ENCODE data around the gene ARSB. TPM values are rescaled to one million over a fixed set of nuclear protein-coding genes. Genes with fewer than 3 reads are reported as not detected.

Gene ARSB
- 19.6 TPM for polyA plus RNA-seq (2013, experiment 1 of 2)
- polyA plus RNA-seq (2013, experiment 2 of 2) = 18.7 TPM

- Histone ChIP-seq H3K36me3 (ENCODE audit: control insufficient read depth, insufficient read depth, low read length) (no peaks in the 10 kb centered on the region), H3K4me1 (ENCODE audit: control insufficient read depth, insufficient read depth, low read length, poor library complexity, severe bottlenecking) (peaks cover 9% of the 10 kb centered on the region), H3K4me3 (ENCODE audit: extremely low read depth, insufficient read depth, low read length, poor library complexity, severe bottlenecking) (peak within 1 kb of the TSS; percentile 70), H3K27ac (ENCODE audit: low read depth, low read length, severe bottlenecking) (peak within 1 kb of the TSS; percentile 87), H3K9me3 (ENCODE audit: control insufficient read depth, low read length) (no peaks in the 10 kb centered on the region)
- WGBS, 2 experiments (ENCODE audit: insufficient coverage in 2 of 2) = 0 to 1% methylated on average over 44 to 52 of the region's 57 CpGs
Observed at GRCh38 chr5:78985116-78985724, at the start of gene ARSB. ARSB (minus strand) TSS chr5:78985310; CDS start chr5:78985248, 62 bp downstream.

DNA sequence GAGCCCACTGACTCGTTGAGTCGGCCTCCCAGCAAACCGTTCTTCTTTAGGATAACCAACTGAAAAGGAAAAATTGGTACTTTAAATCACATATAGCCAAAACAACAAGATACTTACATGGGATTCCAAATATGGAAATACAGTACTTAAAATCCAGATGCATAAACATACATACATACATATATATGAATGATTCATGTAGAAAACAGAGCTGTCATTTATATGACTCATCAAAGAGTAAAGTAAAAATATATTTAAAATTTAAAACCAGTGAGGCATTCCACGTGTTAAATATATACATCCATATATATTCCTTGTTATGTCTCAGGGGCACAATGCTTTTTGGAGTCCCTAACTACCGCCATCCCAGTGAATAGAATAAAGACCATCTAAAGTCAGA lies 47.7 kb upstream of the ARSB start:
- no peak overlapping the region for H3K4me3 ChIP-seq (ENCODE audit: extremely low read depth, insufficient read depth, low read length, poor library complexity, severe bottlenecking)
- WGBS, 2 experiments (ENCODE audit: insufficient coverage in 2 of 2) = 84 to 100% methylated on average over 1 to 3 of the region's 5 CpGs
- H3K9me3 ChIP-seq (ENCODE audit: control insufficient read depth, low read length) = no peaks in the 10 kb centered on the region
- H3K27ac ChIP-seq (ENCODE audit: low read depth, low read length, severe bottlenecking) = no peak overlapping the region
- H3K4me1 ChIP-seq (ENCODE audit: control insufficient read depth, insufficient read depth, low read length, poor library complexity, severe bottlenecking) = no peaks in the 10 kb centered on the region
- H3K36me3 ChIP-seq (ENCODE audit: control insufficient read depth, insufficient read depth, low read length) = no peaks in the 10 kb centered on the region

GRCh38 chr5:79032031-79032695 lies 47.1 kb upstream of the ARSB start:
- 90 to 95% methylated on average over 8 to 9 of the region's 10 CpGs for WGBS, 2 experiments (ENCODE audit: insufficient coverage in 2 of 2)
- no peak overlapping the region for H3K27ac ChIP-seq (ENCODE audit: low read depth, low read length, severe bottlenecking)
- no peaks in the 10 kb centered on the region for H3K36me3 ChIP-seq (ENCODE audit: control insufficient read depth, insufficient read depth, low read length)
- H3K9me3 ChIP-seq (ENCODE audit: control insufficient read depth, low read length) = no peaks in the 10 kb centered on the region
- H3K4me1 ChIP-seq (ENCODE audit: control insufficient read depth, insufficient read depth, low read length, poor library complexity, severe bottlenecking) = no peaks in the 10 kb centered on the region
- H3K4me3 ChIP-seq (ENCODE audit: extremely low read depth, insufficient read depth, low read length, poor library complexity, severe bottlenecking) = no peak overlapping the region

- Histone ChIP-seq H3K4me1 (ENCODE audit: control insufficient read depth, insufficient read depth, low read length, poor library complexity, severe bottlenecking) (no peaks in the 10 kb centered on the region), H3K9me3 (ENCODE audit: control insufficient read depth, low read length) (no peaks in the 10 kb centered on the region), H3K27ac (ENCODE audit: low read depth, low read length, severe bottlenecking) (no peak overlapping the region), H3K36me3 (ENCODE audit: control insufficient read depth, insufficient read depth, low read length) (no peaks in the 10 kb centered on the region), H3K4me3 (ENCODE audit: extremely low read depth, insufficient read depth, low read length, poor library complexity, severe bottlenecking) (no peak overlapping the region)
- 67 to 71% methylated on average over 1 of the region's 1 CpG for WGBS, 2 experiments (ENCODE audit: insufficient coverage in 2 of 2)
Observed at GRCh38 chr5:79031485-79031867, 46.4 kb upstream of the ARSB start.

GRCh38 chr5:79030663-79031484 lies 45.8 kb upstream of the ARSB start:
- WGBS, 2 experiments (ENCODE audit: insufficient coverage in 2 of 2) = 85 to 87% methylated on average over 6 to 9 of the region's 11 CpGs
- no peak overlapping the region for H3K4me3 ChIP-seq (ENCODE audit: extremely low read depth, insufficient read depth, low read length, poor library complexity, severe bottlenecking)
- no peak overlapping the region for H3K27ac ChIP-seq (ENCODE audit: low read depth, low read length, severe bottlenecking)

GRCh38 chr5:79025054-79025472 lies 40.0 kb upstream of the ARSB start:
- H3K9me3 ChIP-seq (ENCODE audit: control insufficient read depth, low read length) = no peaks in the 10 kb centered on the region
- no peak overlapping the region for H3K4me3 ChIP-seq (ENCODE audit: extremely low read depth, insufficient read depth, low read length, poor library complexity, severe bottlenecking)
- 3 to 11% methylated on average over 11 to 13 of the region's 13 CpGs for whole genome bisulfite sequencing, 2 experiments (ENCODE audit: insufficient coverage in 2 of 2)
- no peak overlapping the region for H3K27ac ChIP-seq (ENCODE audit: low read depth, low read length, severe bottlenecking)
- no peaks in the 10 kb centered on the region for H3K36me3 ChIP-seq (ENCODE audit: control insufficient read depth, insufficient read depth, low read length)
- H3K4me1 ChIP-seq (ENCODE audit: control insufficient read depth, insufficient read depth, low read length, poor library complexity, severe bottlenecking) = no peaks in the 10 kb centered on the region

More at GRCh38 chr5:79030663-79031484, 45.8 kb upstream of the ARSB start:
- no peaks in the 10 kb centered on the region for H3K9me3 ChIP-seq (ENCODE audit: control insufficient read depth, low read length)
- H3K4me1 ChIP-seq (ENCODE audit: control insufficient read depth, insufficient read depth, low read length, poor library complexity, severe bottlenecking) = no peaks in the 10 kb centered on the region
- no peaks in the 10 kb centered on the region for H3K36me3 ChIP-seq (ENCODE audit: control insufficient read depth, insufficient read depth, low read length)

DNA sequence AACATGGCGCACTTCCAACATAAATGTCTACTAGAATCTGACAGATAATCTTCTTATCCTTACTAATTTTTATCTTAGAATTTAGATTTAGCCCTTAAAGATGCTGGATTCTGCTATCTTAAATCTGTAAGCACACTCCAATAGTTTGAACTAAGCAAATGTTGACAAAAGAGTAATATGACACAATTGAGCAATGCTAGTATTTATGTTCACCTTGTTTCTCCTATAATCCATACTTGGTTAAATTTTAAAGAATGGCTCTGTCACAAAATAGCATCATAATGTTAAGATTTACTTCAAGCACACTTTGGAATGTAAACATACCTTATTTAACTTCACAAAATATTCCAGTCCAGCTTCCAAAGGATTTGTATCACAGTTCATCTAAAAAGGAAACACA lies 38.8 kb upstream of the ARSB start:
- H3K36me3 ChIP-seq (ENCODE audit: control insufficient read depth, insufficient read depth, low read length) = no peaks in the 10 kb centered on the region
- 83% methylated on average over 1 of the region's 1 CpG; no CpG with 5 or more reads in 1 of the 2 experiments for WGBS, 2 experiments (ENCODE audit: insufficient coverage in 2 of 2)
- H3K27ac ChIP-seq (ENCODE audit: low read depth, low read length, severe bottlenecking) = no peak overlapping the region

DNA sequence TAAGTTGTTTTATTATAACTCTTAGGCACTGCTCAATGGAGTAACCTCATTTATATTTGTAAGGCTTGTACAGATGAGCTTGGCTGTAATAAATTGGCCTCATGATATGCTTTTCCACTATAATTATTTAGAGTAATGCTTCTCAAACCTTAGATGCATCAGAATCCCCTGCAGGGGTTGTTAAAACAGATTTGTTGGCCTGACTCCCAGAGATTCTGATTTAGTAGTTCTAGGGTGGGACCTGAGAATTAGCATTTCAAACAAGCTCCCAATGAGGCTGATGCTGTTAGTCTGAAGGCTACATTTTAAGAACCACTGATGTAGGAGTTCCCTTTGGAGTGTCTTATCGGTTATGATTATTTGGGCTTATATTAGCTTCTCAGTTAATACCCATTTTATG lies 38.2 kb upstream of the ARSB start:
- Histone ChIP-seq H3K4me3 (ENCODE audit: extremely low read depth, insufficient read depth, low read length, poor library complexity, severe bottlenecking) (no peak overlapping the region), H3K4me1 (ENCODE audit: control insufficient read depth, insufficient read depth, low read length, poor library complexity, severe bottlenecking) (no peaks in the 10 kb centered on the region), H3K36me3 (ENCODE audit: control insufficient read depth, insufficient read depth, low read length) (no peaks in the 10 kb centered on the region), H3K27ac (ENCODE audit: low read depth, low read length, severe bottlenecking) (no peak overlapping the region), H3K9me3 (ENCODE audit: control insufficient read depth, low read length) (no peaks in the 10 kb centered on the region)
- no CpG with 5 or more reads among the region's 1 CpG for WGBS, 2 experiments (ENCODE audit: insufficient coverage in 2 of 2)

More for the DNA sequence above, 38.8 kb upstream of the ARSB start:
- H3K4me3 ChIP-seq (ENCODE audit: extremely low read depth, insufficient read depth, low read length, poor library complexity, severe bottlenecking) = no peak overlapping the region
- no peaks in the 10 kb centered on the region for H3K9me3 ChIP-seq (ENCODE audit: control insufficient read depth, low read length)
- no peaks in the 10 kb centered on the region for H3K4me1 ChIP-seq (ENCODE audit: control insufficient read depth, insufficient read depth, low read length, poor library complexity, severe bottlenecking)

GRCh38 chr5:79022771-79023170 lies 37.7 kb upstream of the ARSB start:
- no peaks in the 10 kb centered on the region for H3K9me3 ChIP-seq (ENCODE audit: control insufficient read depth, low read length)
- WGBS, 2 experiments (ENCODE audit: insufficient coverage in 2 of 2) = 80 to 92% methylated on average over 1 of the region's 2 CpGs
- no peaks in the 10 kb centered on the region for H3K4me1 ChIP-seq (ENCODE audit: control insufficient read depth, insufficient read depth, low read length, poor library complexity, severe bottlenecking)
- no peak overlapping the region for H3K27ac ChIP-seq (ENCODE audit: low read depth, low read length, severe bottlenecking)
- no peak overlapping the region for H3K4me3 ChIP-seq (ENCODE audit: extremely low read depth, insufficient read depth, low read length, poor library complexity, severe bottlenecking)
- H3K36me3 ChIP-seq (ENCODE audit: control insufficient read depth, insufficient read depth, low read length) = no peaks in the 10 kb centered on the region

GRCh38 chr5:79021753-79022152 lies 36.6 kb upstream of the ARSB start:
- no peaks in the 10 kb centered on the region for H3K4me1 ChIP-seq (ENCODE audit: control insufficient read depth, insufficient read depth, low read length, poor library complexity, severe bottlenecking)
- H3K27ac ChIP-seq (ENCODE audit: low read depth, low read length, severe bottlenecking) = no peak overlapping the region
- H3K36me3 ChIP-seq (ENCODE audit: control insufficient read depth, insufficient read depth, low read length) = no peaks in the 10 kb centered on the region
- no peaks in the 10 kb centered on the region for H3K9me3 ChIP-seq (ENCODE audit: control insufficient read depth, low read length)
- WGBS, 2 experiments (ENCODE audit: insufficient coverage in 2 of 2) = 29% methylated on average over 2 of the region's 4 CpGs; no CpG with 5 or more reads in 1 of the 2 experiments
- no peak overlapping the region for H3K4me3 ChIP-seq (ENCODE audit: extremely low read depth, insufficient read depth, low read length, poor library complexity, severe bottlenecking)

Measured in mesodermal cell (in vitro differentiated cells).